ENCODE measurements around the gene EVI5. TPM values are rescaled to one million over a fixed set of nuclear protein-coding genes. Genes with fewer than 3 reads are reported as not detected.

EVI5 gene
- total and polyA plus RNA-seq, 2 donors (not counting 1 experiment from before 2014, with no cell fraction given), result 1.5 to 36.3 TPM

- Mint-ChIP-seq H3K9me3 (ENCODE audit: insufficient read depth) (no peaks in the 10 kb centered on the region), H3K4me1 (no peaks in the 10 kb centered on the region), H3K27me3 (no peaks in the 10 kb centered on the region), H3K4me3 (no peak overlapping the region), H3K27ac (no peak overlapping the region)
- Histone ChIP-seq H2AFZ (ENCODE audit: insufficient read depth, low read depth, low read length, poor library complexity, severe bottlenecking) (no peak overlapping the region), H3K4me3 (ENCODE audit: control extremely low read depth in 1 of 5, extremely low read depth in 1 of 5, insufficient read depth in 1 of 5, low read depth in 2 of 5, low read length in 4 of 5) (no peak overlapping the region), H3K36me3 (replicated peaks in 1 of 2; ENCODE audit: control extremely low read depth in 1 of 2, control insufficient read depth in 1 of 2, extremely low read depth in 1 of 2, insufficient read depth in 2 of 2, low read length in 1 of 2) (peaks cover 0 to 3% of the 10 kb centered on the region in 2 experiments), H3K4me1 (ENCODE audit: control insufficient read depth in 2 of 2, insufficient read depth in 2 of 2, low read length in 2 of 2) (no peaks in the 10 kb centered on the region), H4K20me1 (ENCODE audit: control insufficient read depth, insufficient read depth, low read length, poor library complexity, severe bottlenecking) (no peaks in the 10 kb centered on the region), H3K27me3 (replicated peaks in 1 of 4; ENCODE audit: control extremely low read depth in 1 of 4, control insufficient read depth in 3 of 4, insufficient read depth in 4 of 4, low read length in 3 of 4) (no peaks in the 10 kb centered on the region), H3K9ac (ENCODE audit: low read length) (no peak overlapping the region), H3K79me2 (ENCODE audit: control insufficient read depth, insufficient read depth, low read length) (no peaks in the 10 kb centered on the region), H3K4me2 (replicated peaks; ENCODE audit: low read depth, low read length, poor library complexity, severe bottlenecking) (no peak overlapping the region), H3K9me3 (ENCODE audit: control extremely low read depth in 1 of 3, control insufficient read depth in 2 of 3, insufficient read depth in 1 of 3, low read length in 2 of 3) (no peaks in the 10 kb centered on the region), H3K27ac (ENCODE audit: low read length in 2 of 2) (no peak overlapping the region)
- WGBS (ENCODE audit: insufficient coverage), result 89% methylated on average over 2 of the region's 3 CpGs
- TF ChIP-seq EZH2 (IDR thresholded peaks at IDR 0.05; ENCODE audit: borderline replicate concordance, insufficient read depth, low read depth, low read length, poor library complexity, severe bottlenecking) (no peak), CTCF (IDR thresholded peaks at IDR 0.05) (peak; percentile 65)
- intact Hi-C loops (cut with micrococcal nuclease), result loop anchor here (1.0 to 5.0 kb wide), 2 partner anchors 313 to 1341 kb away; no protein-coding TSS in a partner anchor
- POLR2A ChIA-PET, result no interaction called here
- CTCF ChIA-PET, result interaction anchor here (1.6 kb wide), 1 partner anchor 314 kb away, joined by 15 read pairs; no protein-coding TSS in a partner anchor
- DNase-seq (peak; percentile 9), ATAC-seq (ENCODE audit: low read depth) (no peak)
These were observed 161.6 kb downstream of the EVI5 start for GRCh38 chr1:92623187-92623778.

GRCh38 chr1:92619466-92620189, 165.3 kb downstream of the EVI5 start:
- intact Hi-C loops (cut with micrococcal nuclease), result loop anchor here (5.0 kb wide), 1 partner anchor 1337 kb away; no protein-coding TSS in a partner anchor
- DNase-seq, result no peak
- H3K27ac Mint-ChIP-seq, result no peak overlapping the region
- H3K27me3 Mint-ChIP-seq, result no peaks in the 10 kb centered on the region
- ATAC-seq (ENCODE audit: low read depth), result no peak
- no peak overlapping the region for H3K4me3 Mint-ChIP-seq
- H3K4me3 ChIP-seq (ENCODE audit: control extremely low read depth in 1 of 5, extremely low read depth in 1 of 5, insufficient read depth in 1 of 5, low read depth in 2 of 5, low read length in 4 of 5), result no peak overlapping the region
- H3K36me3 ChIP-seq (replicated peaks in 1 of 2; ENCODE audit: control extremely low read depth in 1 of 2, control insufficient read depth in 1 of 2, extremely low read depth in 1 of 2, insufficient read depth in 2 of 2, low read length in 1 of 2), result peaks cover 2 to 9% of the 10 kb centered on the region in 2 experiments
- H2AFZ ChIP-seq (ENCODE audit: insufficient read depth, low read depth, low read length, poor library complexity, severe bottlenecking), result no peak overlapping the region
- H3K4me2 ChIP-seq (replicated peaks; ENCODE audit: low read depth, low read length, poor library complexity, severe bottlenecking), result no peak overlapping the region
- ChIA-PET POLR2A (no interaction called here), CTCF (no interaction called here)
- no peaks in the 10 kb centered on the region for H3K4me1 ChIP-seq (ENCODE audit: control insufficient read depth in 2 of 2, insufficient read depth in 2 of 2, low read length in 2 of 2)
- H3K9ac ChIP-seq (ENCODE audit: low read length), result no peak overlapping the region
- H3K9me3 Mint-ChIP-seq (ENCODE audit: insufficient read depth), result no peaks in the 10 kb centered on the region
- WGBS (ENCODE audit: insufficient coverage), result 91% methylated on average over 9 of the region's 13 CpGs
- no peak overlapping the region for H3K27ac ChIP-seq (ENCODE audit: low read length in 2 of 2)
- H4K20me1 ChIP-seq (ENCODE audit: control insufficient read depth, insufficient read depth, low read length, poor library complexity, severe bottlenecking), result no peaks in the 10 kb centered on the region
- H3K9me3 ChIP-seq (ENCODE audit: control extremely low read depth in 1 of 3, control insufficient read depth in 2 of 3, insufficient read depth in 1 of 3, low read length in 2 of 3), result no peaks in the 10 kb centered on the region
- no peak for TF ChIP-seq CTCF (IDR thresholded peaks at IDR 0.05)
- TF ChIP-seq EZH2 (IDR thresholded peaks at IDR 0.05; ENCODE audit: borderline replicate concordance, insufficient read depth, low read depth, low read length, poor library complexity, severe bottlenecking), result no peak
- H3K27me3 ChIP-seq (replicated peaks in 1 of 4; ENCODE audit: control extremely low read depth in 1 of 4, control insufficient read depth in 3 of 4, insufficient read depth in 4 of 4, low read length in 3 of 4), result no peaks in the 10 kb centered on the region
- no peaks in the 10 kb centered on the region for H3K4me1 Mint-ChIP-seq
- H3K79me2 ChIP-seq (ENCODE audit: control insufficient read depth, insufficient read depth, low read length), result no peaks in the 10 kb centered on the region

All from B cell (primary cell).